HepG2 (cell line): Measurements from ENCODE around the gene UBE2D4. TPM values are rescaled to one million over a fixed set of nuclear protein-coding genes. Genes with fewer than 3 reads are reported as not detected.

ENCODE experiments used
- HDAC2 ChIP-seq: sonication (generic); formaldehyde crosslinking; IDR thresholded peaks from 2 replicates; pipeline ENCODE4 v1.4.0; 2020; ENCODE audit warnings: missing genetic modification reagents
- HNRNPUL1 ChIP-seq: fragments of 200-400 bp; formaldehyde crosslinking; IDR thresholded peaks from 2 replicates; pipeline ENCODE4 v1.6.1; 2017; ENCODE audit warnings: low read depth, mild to moderate bottlenecking, low read length, moderate library complexity
- KLF12 ChIP-seq: sonication (generic); formaldehyde crosslinking; IDR thresholded peaks from 2 replicates; pipeline ENCODE4 v1.4.0; 2020; ENCODE audit warnings: missing genetic modification reagents, borderline replicate concordance
- KLF13 ChIP-seq: sonication (generic); formaldehyde crosslinking; IDR thresholded peaks from 2 replicates; pipeline ENCODE4 v1.4.0; 2020; ENCODE audit warnings: mild to moderate bottlenecking, missing genetic modification reagents
- NR2F6 ChIP-seq, 2 experiments: IDR thresholded peaks; 2 replicates each; pipeline ENCODE4 v1.6.1; 2016; ENCODE audit warnings: antibody characterized with exemption in 1 of 2, mild to moderate bottlenecking in 1 of 2
- RBM39 ChIP-seq: fragments of 200-400 bp; formaldehyde crosslinking; IDR thresholded peaks from one replicate; pipeline ENCODE4 v1.6.1; 2018; ENCODE audit warnings: antibody characterized with exemption, mild to moderate bottlenecking, low read depth, low read length; ENCODE audit not compliant: poor library complexity, severe bottlenecking
- SMAD1 ChIP-seq: sonication (generic); formaldehyde crosslinking; IDR thresholded peaks from 2 replicates; pipeline ENCODE4 v1.4.0; 2020; ENCODE audit warnings: missing genetic modification reagents, low read depth, mild to moderate bottlenecking, borderline replicate concordance
- THYN1 ChIP-seq: sonication (generic); formaldehyde crosslinking; IDR thresholded peaks from 2 replicates; pipeline ENCODE4 v1.8.1; 2023; ENCODE audit warnings: low read depth, mild to moderate bottlenecking, moderate library complexity, missing genetic modification reagents, borderline replicate concordance
- WIZ ChIP-seq: sonication (generic); formaldehyde crosslinking; IDR thresholded peaks from 2 replicates; pipeline ENCODE4 v1.5.1; 2020; ENCODE audit warnings: mild to moderate bottlenecking, missing genetic modification reagents
- ZBTB8A ChIP-seq: sonication (generic); formaldehyde crosslinking; IDR thresholded peaks from 2 replicates; pipeline ENCODE4 v1.4.0; 2020; ENCODE audit warnings: mild to moderate bottlenecking, low read depth, missing genetic modification reagents, borderline replicate concordance
- ZKSCAN8 ChIP-seq: IDR thresholded peaks from 2 replicates; pipeline ENCODE4 v1.6.1; 2016; ENCODE audit warnings: borderline replicate concordance, missing genetic modification reagents, missing compliant biosample characterization
- ZMYM3 ChIP-seq: sonication (generic); formaldehyde crosslinking; IDR thresholded peaks from 2 replicates; pipeline ENCODE4 v1.5.1; 2020; ENCODE audit warnings: mild to moderate bottlenecking, missing genetic modification reagents
- ZNF20 ChIP-seq: sonication (generic); formaldehyde crosslinking; IDR thresholded peaks from 2 replicates; pipeline ENCODE4 v1.4.0; 2020; ENCODE audit warnings: mild to moderate bottlenecking, moderate library complexity, missing genetic modification reagents
- ZNF557 ChIP-seq: sonication (generic); formaldehyde crosslinking; IDR thresholded peaks from 2 replicates; pipeline ENCODE4 v1.4.0; 2020; ENCODE audit warnings: missing genetic modification reagents
- ZNF768 ChIP-seq: sonication (generic); formaldehyde crosslinking; IDR thresholded peaks from 2 replicates; pipeline ENCODE4 v1.4.0; 2020; ENCODE audit warnings: missing genetic modification reagents
- polyA plus RNA-seq, 8 experiments: library from polyadenylated mRNA; depleted of rRNA in 3 of 8; stranded (reverse) in 7 of 8; unstranded in 1 of 8; fragments of >200 nt; fragmentation: Illumina TruSeq in 4 of 8; extraction: Trizol in 4 of 8; gene quantifications; 2 replicates each; pipeline versions ENCODE4 v1.2.1 to v1.2.3, GENCODE V29; 2011 to 2016; ENCODE audit warnings: low read depth in 4 of 8, missing spikeins in 1 of 8, mixed read lengths in 1 of 8; ENCODE audit not compliant: insufficient read depth in 1 of 8
- total RNA-seq, 5 experiments: library from RNA; depleted of rRNA; stranded (reverse); fragments of >200 nt; fragmentation: Illumina TruSeq; extraction: Trizol; gene quantifications; 2 replicates each; pipeline ENCODE4 v1.2.3, GENCODE V29; 2016; ENCODE audit warnings: low read depth in 1 of 5
- TF ChIP-seq, protein P1 (sequence below), 2 experiments: sonication (generic) in 1 of 2; formaldehyde crosslinking in 1 of 2; IDR thresholded peaks; 2 replicates each; pipeline versions ENCODE4 v1.4.0 to v1.6.1; 2018 to 2020; ENCODE audit warnings: missing genetic modification reagents in 2 of 2, borderline replicate concordance in 1 of 2, low read depth in 1 of 2, mild to moderate bottlenecking in 1 of 2, missing biosample characterization in 1 of 2
- TF ChIP-seq, protein P2 (sequence below): sonication (generic); formaldehyde crosslinking; IDR thresholded peaks from 2 replicates; pipeline ENCODE4 v1.5.1; 2020; ENCODE audit warnings: missing genetic modification reagents, mild to moderate bottlenecking, borderline replicate concordance
- TF ChIP-seq, protein P3 (sequence below): conservative IDR thresholded peaks from 2 replicates; pipeline ENCODE4 v1.6.1; 2018; ENCODE audit warnings: missing genetic modification reagents
- TF ChIP-seq, protein P4 (sequence below): sonication (generic); formaldehyde crosslinking; IDR thresholded peaks from 2 replicates; pipeline ENCODE4 v1.8.1; 2023; ENCODE audit warnings: mild to moderate bottlenecking, missing genetic modification reagents, borderline replicate concordance
- TF ChIP-seq, protein P5 (sequence below): sonication (generic); formaldehyde crosslinking; IDR thresholded peaks from 2 replicates; pipeline ENCODE4 v1.8.1; 2022; ENCODE audit warnings: mild to moderate bottlenecking, missing genetic modification reagents

Gene UBE2D4
- total and polyA plus RNA-seq, 2 of the 13 experiments (the other 11 are each of a cell fraction or from before 2014, with no cell fraction given), result 9.9 to 16.0 TPM

DNA sequence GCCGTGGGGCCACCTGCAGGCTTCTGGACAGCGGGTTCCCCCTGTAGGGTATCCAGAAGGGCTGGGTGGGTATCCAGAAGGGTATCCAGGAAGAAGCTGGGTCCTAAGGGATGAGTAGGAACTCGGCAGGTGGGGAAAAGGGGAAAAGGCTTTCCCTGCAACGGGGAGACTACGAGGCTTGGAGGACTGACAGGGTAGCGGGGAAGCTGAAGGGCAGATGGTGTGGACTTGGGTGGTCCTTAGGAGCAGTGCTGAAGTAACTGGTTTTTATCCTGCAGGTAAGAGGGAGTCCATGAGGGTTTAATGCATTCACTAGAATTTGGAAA lies 525 bp downstream of the UBE2D4 start (continued):
- TF ChIP-seq KLF12 (CRISPR knock-in tag) (0 out of 2 replicates have a peak, but pooled peaks have one; percentile 15), KLF13 (CRISPR knock-in tag) (no peak), HDAC2 (CRISPR knock-in tag) (no peak), WIZ (CRISPR knock-in tag) (no peak), ZMYM3 (CRISPR knock-in tag) (no peak), ZNF20 (CRISPR knock-in tag) (no peak), RBM39 (no peak), THYN1 (CRISPR knock-in tag) (no peak), NR2F6 (IDR thresholded peaks at IDR 0.05) (no peak), NR2F6 (CRISPR knock-in tag; IDR thresholded peaks at IDR 0.05) (no peak), ZNF557 (0 out of 2 replicates have a peak, but pooled peaks have one; percentile 0), HNRNPUL1 (no peak), ZKSCAN8 (CRISPR knock-in tag) (no peak), SMAD1 (no peak), ZNF768 (CRISPR knock-in tag) (no peak), ZBTB8A (CRISPR knock-in tag) (no peak)
- TF ChIP-seq, protein P1, sequence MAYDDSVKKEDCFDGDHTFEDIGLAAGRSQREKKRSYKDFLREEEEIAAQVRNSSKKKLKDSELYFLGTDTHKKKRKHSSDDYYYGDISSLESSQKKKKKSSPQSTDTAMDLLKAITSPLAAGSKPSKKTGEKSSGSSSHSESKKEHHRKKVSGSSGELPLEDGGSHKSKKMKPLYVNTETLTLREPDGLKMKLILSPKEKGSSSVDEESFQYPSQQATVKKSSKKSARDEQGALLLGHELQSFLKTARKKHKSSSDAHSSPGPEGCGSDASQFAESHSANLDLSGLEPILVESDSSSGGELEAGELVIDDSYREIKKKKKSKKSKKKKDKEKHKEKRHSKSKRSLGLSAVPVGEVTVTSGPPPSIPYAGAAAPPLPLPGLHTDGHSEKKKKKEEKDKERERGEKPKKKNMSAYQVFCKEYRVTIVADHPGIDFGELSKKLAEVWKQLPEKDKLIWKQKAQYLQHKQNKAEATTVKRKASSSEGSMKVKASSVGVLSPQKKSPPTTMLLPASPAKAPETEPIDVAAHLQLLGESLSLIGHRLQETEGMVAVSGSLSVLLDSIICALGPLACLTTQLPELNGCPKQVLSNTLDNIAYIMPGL (CRISPR knock-in tag; IDR thresholded peaks at IDR 0.05; ENCODE audit: borderline replicate concordance in 1 of 2, low read depth in 1 of 2), result peak in 1 of 2 experiments; percentile 5; a peak in 1 of 4 replicates
- TF ChIP-seq, protein P2, sequence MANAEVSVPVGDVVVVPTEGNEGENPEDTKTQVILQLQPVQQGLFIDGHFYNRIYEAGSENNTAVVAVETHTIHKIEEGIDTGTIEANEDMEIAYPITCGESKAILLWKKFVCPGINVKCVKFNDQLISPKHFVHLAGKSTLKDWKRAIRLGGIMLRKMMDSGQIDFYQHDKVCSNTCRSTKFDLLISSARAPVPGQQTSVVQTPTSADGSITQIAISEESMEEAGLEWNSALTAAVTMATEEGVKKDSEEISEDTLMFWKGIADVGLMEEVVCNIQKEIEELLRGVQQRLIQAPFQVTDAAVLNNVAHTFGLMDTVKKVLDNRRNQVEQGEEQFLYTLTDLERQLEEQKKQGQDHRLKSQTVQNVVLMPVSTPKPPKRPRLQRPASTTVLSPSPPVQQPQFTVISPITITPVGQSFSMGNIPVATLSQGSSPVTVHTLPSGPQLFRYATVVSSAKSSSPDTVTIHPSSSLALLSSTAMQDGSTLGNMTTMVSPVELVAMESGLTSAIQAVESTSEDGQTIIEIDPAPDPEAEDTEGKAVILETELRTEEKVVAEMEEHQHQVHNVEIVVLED (CRISPR knock-in tag), result 0 out of 2 replicates have a peak, but pooled peaks have one; percentile 5
- TF ChIP-seq, protein P3, sequence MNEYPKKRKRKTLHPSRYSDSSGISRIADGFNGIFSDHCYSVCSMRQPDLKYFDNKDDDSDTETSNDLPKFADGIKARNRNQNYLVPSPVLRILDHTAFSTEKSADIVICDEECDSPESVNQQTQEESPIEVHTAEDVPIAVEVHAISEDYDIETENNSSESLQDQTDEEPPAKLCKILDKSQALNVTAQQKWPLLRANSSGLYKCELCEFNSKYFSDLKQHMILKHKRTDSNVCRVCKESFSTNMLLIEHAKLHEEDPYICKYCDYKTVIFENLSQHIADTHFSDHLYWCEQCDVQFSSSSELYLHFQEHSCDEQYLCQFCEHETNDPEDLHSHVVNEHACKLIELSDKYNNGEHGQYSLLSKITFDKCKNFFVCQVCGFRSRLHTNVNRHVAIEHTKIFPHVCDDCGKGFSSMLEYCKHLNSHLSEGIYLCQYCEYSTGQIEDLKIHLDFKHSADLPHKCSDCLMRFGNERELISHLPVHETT (CRISPR knock-in tag), result no peak
- TF ChIP-seq, protein P4, sequence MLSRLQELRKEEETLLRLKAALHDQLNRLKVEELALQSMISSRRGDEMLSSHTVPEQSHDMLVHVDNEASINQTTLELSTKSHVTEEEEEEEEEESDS (CRISPR knock-in tag), result no peak
- TF ChIP-seq, protein P5, sequence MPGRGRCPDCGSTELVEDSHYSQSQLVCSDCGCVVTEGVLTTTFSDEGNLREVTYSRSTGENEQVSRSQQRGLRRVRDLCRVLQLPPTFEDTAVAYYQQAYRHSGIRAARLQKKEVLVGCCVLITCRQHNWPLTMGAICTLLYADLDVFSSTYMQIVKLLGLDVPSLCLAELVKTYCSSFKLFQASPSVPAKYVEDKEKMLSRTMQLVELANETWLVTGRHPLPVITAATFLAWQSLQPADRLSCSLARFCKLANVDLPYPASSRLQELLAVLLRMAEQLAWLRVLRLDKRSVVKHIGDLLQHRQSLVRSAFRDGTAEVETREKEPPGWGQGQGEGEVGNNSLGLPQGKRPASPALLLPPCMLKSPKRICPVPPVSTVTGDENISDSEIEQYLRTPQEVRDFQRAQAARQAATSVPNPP, result no peak
